ENCODE data around the gene SLC2A6. TPM values are rescaled to one million over a fixed set of nuclear protein-coding genes. Genes with fewer than 3 reads are reported as not detected.

Gene SLC2A6
- total RNA-seq, 4 donors from 2014 or later: 0.95 to 10.7 (median 2.2) TPM

GRCh38 chr9:133516256-133516960 is 37.5 kb upstream of the SLC2A6 start:
- Histone ChIP-seq H3K9me3 (no peaks in the 10 kb centered on the region), H3K4me1 (no peaks in the 10 kb centered on the region), H3K4me3 (no peak overlapping the region), H3K27me3 (no peaks in the 10 kb centered on the region), H3K36me3 (no peaks in the 10 kb centered on the region), H3K27ac (no peak overlapping the region)
- no peak for DNase-seq
- TF ChIP-seq CTCF (IDR thresholded peaks at IDR 0.05) (no peak), POLR2A (IDR thresholded peaks at IDR 0.05) (no peak)

GRCh38 chr9:133515615-133516255 is 36.8 kb upstream of the SLC2A6 start:
- Histone ChIP-seq H3K27ac (no peak overlapping the region), H3K36me3 (no peaks in the 10 kb centered on the region), H3K9me3 (no peaks in the 10 kb centered on the region), H3K27me3 (no peaks in the 10 kb centered on the region), H3K4me3 (no peak overlapping the region), H3K4me1 (no peaks in the 10 kb centered on the region)
- DNase-seq: no peak
- no peak for TF ChIP-seq CTCF (IDR thresholded peaks at IDR 0.05)
- TF ChIP-seq POLR2A (IDR thresholded peaks at IDR 0.05): no peak

- Histone ChIP-seq H3K9me3 (no peaks in the 10 kb centered on the region), H3K4me3 (no peak overlapping the region), H3K36me3 (no peaks in the 10 kb centered on the region), H3K4me1 (no peaks in the 10 kb centered on the region), H3K27me3 (no peaks in the 10 kb centered on the region), H3K27ac (no peak overlapping the region)
- TF ChIP-seq POLR2A (IDR thresholded peaks at IDR 0.05) (no peak), CTCF (IDR thresholded peaks at IDR 0.05) (no peak)
- no peak for DNase-seq
Measured at GRCh38 chr9:133515240-133515610, 36.3 kb upstream of the SLC2A6 start.

GRCh38 chr9:133514460-133515239 is 35.8 kb upstream of the SLC2A6 start:
- Histone ChIP-seq H3K27ac (no peak overlapping the region), H3K9me3 (no peaks in the 10 kb centered on the region), H3K4me3 (no peak overlapping the region), H3K27me3 (no peaks in the 10 kb centered on the region), H3K4me1 (peaks cover 0 to 4% (median under 1%) of the 10 kb centered on the region in 4 donors), H3K36me3 (no peaks in the 10 kb centered on the region)
- no peak for DNase-seq
- TF ChIP-seq CTCF (IDR thresholded peaks at IDR 0.05) (no peak), POLR2A (IDR thresholded peaks at IDR 0.05) (no peak)

GRCh38 chr9:133513214-133514100 is 34.6 kb upstream of the SLC2A6 start:
- no peak overlapping the region for H3K4me3 ChIP-seq
- H3K27ac ChIP-seq: no peak overlapping the region
- peaks cover 0 to 13% (median 5%) of the 10 kb centered on the region in 4 donors for H3K4me1 ChIP-seq
- no peaks in the 10 kb centered on the region for H3K27me3 ChIP-seq
- TF ChIP-seq CTCF (IDR thresholded peaks at IDR 0.05): no peak
- TF ChIP-seq POLR2A (IDR thresholded peaks at IDR 0.05): no peak
- no peak for DNase-seq
- no peaks in the 10 kb centered on the region for H3K36me3 ChIP-seq
- H3K9me3 ChIP-seq: no peaks in the 10 kb centered on the region
